ENCODE measurements around the gene COL18A1.

DNA sequence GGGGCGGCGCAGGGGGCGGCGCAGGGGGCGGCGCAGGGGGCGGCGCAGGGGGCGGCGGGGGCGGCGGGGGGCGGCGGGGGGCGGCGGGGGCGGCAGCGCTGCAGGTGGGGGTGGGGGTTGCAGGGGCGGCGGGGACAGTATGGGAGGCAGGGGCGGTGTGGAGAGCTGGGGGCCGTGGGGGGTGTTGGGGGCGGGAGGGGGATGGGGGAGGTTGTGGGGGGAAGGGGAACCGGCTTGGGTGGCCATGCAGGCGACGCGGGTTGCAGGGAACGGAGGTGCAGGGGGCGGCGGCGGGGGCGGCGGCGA, 150.2 kb downstream of the COL18A1 start:
- TF ChIP-seq CTCF (IDR thresholded peaks at IDR 0.05; ENCODE audit: low read depth, low read length) (no peak), EZH2phosphoT487 (IDR thresholded peaks at IDR 0.05; ENCODE audit: low read depth) (no peak)

Data from OCI-LY3 (cell line).